ENCODE results near the gene LMOD3. TPM values are rescaled to one million over a fixed set of nuclear protein-coding genes. Genes with fewer than 3 reads are reported as not detected.

LMOD3 gene
- total and polyA plus RNA-seq, 2 donors (not counting 1 experiment from before 2014, with no cell fraction given) = not detected

GRCh38 chr3:69160107-69160506 is 37.7 kb upstream of the LMOD3 start:
- Mint-ChIP-seq H3K4me3 (no peak overlapping the region), H3K27me3 (peaks cover 8% of the 10 kb centered on the region), H3K9me3 (ENCODE audit: insufficient read depth) (no peaks in the 10 kb centered on the region), H3K27ac (no peak overlapping the region), H3K4me1 (no peaks in the 10 kb centered on the region)
- Histone ChIP-seq H3K9me3 (ENCODE audit: control extremely low read depth in 1 of 3, control insufficient read depth in 2 of 3, insufficient read depth in 1 of 3, low read length in 2 of 3) (no peaks in the 10 kb centered on the region), H4K20me1 (ENCODE audit: control insufficient read depth, insufficient read depth, low read length, poor library complexity, severe bottlenecking) (no peaks in the 10 kb centered on the region), H3K27me3 (replicated peaks in 1 of 4; ENCODE audit: control extremely low read depth in 1 of 4, control insufficient read depth in 3 of 4, insufficient read depth in 4 of 4, low read length in 3 of 4) (no peaks in the 10 kb centered on the region), H2AFZ (ENCODE audit: insufficient read depth, low read depth, low read length, poor library complexity, severe bottlenecking) (no peak overlapping the region), H3K4me1 (ENCODE audit: control insufficient read depth in 2 of 2, insufficient read depth in 2 of 2, low read length in 2 of 2) (no peaks in the 10 kb centered on the region), H3K4me2 (replicated peaks; ENCODE audit: low read depth, low read length, poor library complexity, severe bottlenecking) (no peak overlapping the region), H3K9ac (ENCODE audit: low read length) (no peak overlapping the region), H3K4me3 (ENCODE audit: control extremely low read depth in 1 of 5, extremely low read depth in 1 of 5, insufficient read depth in 1 of 5, low read depth in 2 of 5, low read length in 4 of 5) (no peak overlapping the region), H3K79me2 (ENCODE audit: control insufficient read depth, insufficient read depth, low read length) (no peaks in the 10 kb centered on the region), H3K36me3 (replicated peaks in 1 of 2; ENCODE audit: control extremely low read depth in 1 of 2, control insufficient read depth in 1 of 2, extremely low read depth in 1 of 2, insufficient read depth in 2 of 2, low read length in 1 of 2) (no peaks in the 10 kb centered on the region), H3K27ac (ENCODE audit: low read length in 2 of 2) (no peak overlapping the region)
- ChIA-PET POLR2A (no interaction called here), CTCF (interaction anchor here (1.0 to 5.5 kb wide), 4 partner anchors 9 to 146 kb away, joined by 3 to 40 read pairs (median 15); no protein-coding TSS in a partner anchor)
- DNase-seq (no peak), ATAC-seq (ENCODE audit: low read depth) (no peak)
- TF ChIP-seq, protein P1, sequence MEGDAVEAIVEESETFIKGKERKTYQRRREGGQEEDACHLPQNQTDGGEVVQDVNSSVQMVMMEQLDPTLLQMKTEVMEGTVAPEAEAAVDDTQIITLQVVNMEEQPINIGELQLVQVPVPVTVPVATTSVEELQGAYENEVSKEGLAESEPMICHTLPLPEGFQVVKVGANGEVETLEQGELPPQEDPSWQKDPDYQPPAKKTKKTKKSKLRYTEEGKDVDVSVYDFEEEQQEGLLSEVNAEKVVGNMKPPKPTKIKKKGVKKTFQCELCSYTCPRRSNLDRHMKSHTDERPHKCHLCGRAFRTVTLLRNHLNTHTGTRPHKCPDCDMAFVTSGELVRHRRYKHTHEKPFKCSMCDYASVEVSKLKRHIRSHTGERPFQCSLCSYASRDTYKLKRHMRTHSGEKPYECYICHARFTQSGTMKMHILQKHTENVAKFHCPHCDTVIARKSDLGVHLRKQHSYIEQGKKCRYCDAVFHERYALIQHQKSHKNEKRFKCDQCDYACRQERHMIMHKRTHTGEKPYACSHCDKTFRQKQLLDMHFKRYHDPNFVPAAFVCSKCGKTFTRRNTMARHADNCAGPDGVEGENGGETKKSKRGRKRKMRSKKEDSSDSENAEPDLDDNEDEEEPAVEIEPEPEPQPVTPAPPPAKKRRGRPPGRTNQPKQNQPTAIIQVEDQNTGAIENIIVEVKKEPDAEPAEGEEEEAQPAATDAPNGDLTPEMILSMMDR (IDR thresholded peaks at IDR 0.05) = no peak
- intact Hi-C loops (cut with micrococcal nuclease) = loop anchor here (5.0 kb wide), 2 partner anchors 162 to 277 kb away; no protein-coding TSS in a partner anchor
- WGBS (ENCODE audit: insufficient coverage) = no CpG with 5 or more reads among the region's 2 CpGs

GRCh38 chr3:69149586-69149985 is 27.2 kb upstream of the LMOD3 start:
- 100% methylated on average over 1 of the region's 3 CpGs for WGBS (ENCODE audit: insufficient coverage)
- no peaks in the 10 kb centered on the region for H3K79me2 ChIP-seq (ENCODE audit: control insufficient read depth, insufficient read depth, low read length)
- H3K27me3 ChIP-seq (replicated peaks in 1 of 4; ENCODE audit: control extremely low read depth in 1 of 4, control insufficient read depth in 3 of 4, insufficient read depth in 4 of 4, low read length in 3 of 4) = no peaks in the 10 kb centered on the region
- TF ChIP-seq, protein P1 (IDR thresholded peaks at IDR 0.05) = no peak
- TF ChIP-seq EZH2 (IDR thresholded peaks at IDR 0.05; ENCODE audit: borderline replicate concordance, insufficient read depth, low read depth, low read length, poor library complexity, severe bottlenecking) = no peak
- no peaks in the 10 kb centered on the region for H3K9me3 ChIP-seq (ENCODE audit: control extremely low read depth in 1 of 3, control insufficient read depth in 2 of 3, insufficient read depth in 1 of 3, low read length in 2 of 3)
- Mint-ChIP-seq H3K4me1 (no peaks in the 10 kb centered on the region), H3K27me3 (no peaks in the 10 kb centered on the region), H3K27ac (no peak overlapping the region), H3K4me3 (no peak overlapping the region), H3K9me3 (ENCODE audit: insufficient read depth) (no peaks in the 10 kb centered on the region)
- intact Hi-C loops (cut with micrococcal nuclease) = no loop called here
- no peak overlapping the region for H3K27ac ChIP-seq (ENCODE audit: low read length in 2 of 2)
- ChIA-PET POLR2A (no interaction called here), CTCF (interaction anchor here (2.8 kb wide), 1 partner anchor 12 kb away, joined by 10 read pairs; no protein-coding TSS in a partner anchor)
- H3K36me3 ChIP-seq (replicated peaks in 1 of 2; ENCODE audit: control extremely low read depth in 1 of 2, control insufficient read depth in 1 of 2, extremely low read depth in 1 of 2, insufficient read depth in 2 of 2, low read length in 1 of 2) = no peaks in the 10 kb centered on the region
- no peaks in the 10 kb centered on the region for H4K20me1 ChIP-seq (ENCODE audit: control insufficient read depth, insufficient read depth, low read length, poor library complexity, severe bottlenecking)
- H3K4me1 ChIP-seq (ENCODE audit: control insufficient read depth in 2 of 2, insufficient read depth in 2 of 2, low read length in 2 of 2) = no peaks in the 10 kb centered on the region
- ATAC-seq (ENCODE audit: low read depth) (no peak), DNase-seq (no peak)
- H3K4me2 ChIP-seq (replicated peaks; ENCODE audit: low read depth, low read length, poor library complexity, severe bottlenecking) = no peak overlapping the region
- H3K9ac ChIP-seq (ENCODE audit: low read length) = no peak overlapping the region
- no peak overlapping the region for H2AFZ ChIP-seq (ENCODE audit: insufficient read depth, low read depth, low read length, poor library complexity, severe bottlenecking)
- no peak overlapping the region for H3K4me3 ChIP-seq (ENCODE audit: control extremely low read depth in 1 of 5, extremely low read depth in 1 of 5, insufficient read depth in 1 of 5, low read depth in 2 of 5, low read length in 4 of 5)

All from B cell (primary cell).